Activated CD8-positive, alpha-beta memory T cell treated with anti-CD3 and anti-CD28 coated beads for 4 hours (primary cell): ENCODE measurements around the gene UPF2.
"Not testable (repeated sequence)": the region's sequence is repeated elsewhere in the genome, so short reads cannot be mapped to it uniquely, and the experiment has no call there.

ENCODE experiments used
- DNase-seq, 2 donors: peaks; one replicate each; pipeline ENCODE4 v3.0.0-alpha.2; 2020; ENCODE audit warnings: low read depth in 2 of 2

UPF2 gene

DNA sequence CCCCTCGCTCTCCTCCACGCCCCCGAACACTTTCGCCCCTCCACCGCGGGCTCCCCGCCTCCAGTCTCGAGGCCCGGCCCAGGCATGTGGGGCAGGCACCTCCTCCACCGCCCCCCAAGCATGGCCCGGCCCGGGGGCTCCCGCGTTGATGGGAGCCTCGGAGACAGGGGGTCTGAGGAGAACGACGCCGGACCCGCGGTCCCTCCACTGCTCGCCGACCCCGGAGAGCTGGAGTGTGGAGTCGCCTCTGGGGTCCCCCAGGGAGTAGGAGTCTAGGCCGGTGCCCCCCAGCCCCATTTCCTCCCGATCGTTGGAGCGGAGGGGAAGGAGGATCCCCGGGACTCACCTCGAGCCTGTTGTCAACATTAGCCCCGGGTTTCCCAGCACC, 206 bp downstream of the UPF2 start:
- DNase-seq, result peak; percentile 33 to 38

DNA sequence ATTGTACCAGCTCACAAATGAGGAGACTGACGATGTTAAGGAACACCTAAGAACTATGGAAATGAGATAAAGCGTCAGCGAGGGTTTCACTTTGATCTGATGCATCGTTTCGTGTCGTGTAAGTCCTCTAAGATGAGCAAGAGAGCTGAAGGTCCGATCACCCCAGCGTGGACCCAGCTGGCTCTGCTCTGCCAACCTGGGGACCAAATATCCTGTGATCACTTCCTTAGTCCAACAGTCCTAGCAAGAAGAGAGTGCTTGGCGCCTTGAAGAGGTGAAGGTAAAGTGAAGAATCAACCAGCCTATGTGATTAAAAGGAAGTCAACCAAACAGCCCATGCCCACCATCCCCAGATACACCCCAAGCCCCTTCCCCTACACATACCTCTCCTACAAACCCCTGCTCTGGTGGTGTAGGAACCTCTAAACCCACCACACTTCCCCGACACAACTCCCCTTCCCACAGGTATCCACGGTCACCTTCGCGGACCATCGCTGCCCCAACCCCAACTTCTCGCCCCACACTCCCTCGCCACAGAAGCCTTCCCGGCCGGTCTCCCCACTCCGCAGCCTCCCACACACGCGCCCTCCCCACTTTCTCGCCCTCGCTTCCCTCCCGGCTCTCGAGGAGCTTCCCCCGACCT, 722 bp downstream of the UPF2 start:
- DNase-seq, result peak in 1 of 2 donors; percentile 12

DNA sequence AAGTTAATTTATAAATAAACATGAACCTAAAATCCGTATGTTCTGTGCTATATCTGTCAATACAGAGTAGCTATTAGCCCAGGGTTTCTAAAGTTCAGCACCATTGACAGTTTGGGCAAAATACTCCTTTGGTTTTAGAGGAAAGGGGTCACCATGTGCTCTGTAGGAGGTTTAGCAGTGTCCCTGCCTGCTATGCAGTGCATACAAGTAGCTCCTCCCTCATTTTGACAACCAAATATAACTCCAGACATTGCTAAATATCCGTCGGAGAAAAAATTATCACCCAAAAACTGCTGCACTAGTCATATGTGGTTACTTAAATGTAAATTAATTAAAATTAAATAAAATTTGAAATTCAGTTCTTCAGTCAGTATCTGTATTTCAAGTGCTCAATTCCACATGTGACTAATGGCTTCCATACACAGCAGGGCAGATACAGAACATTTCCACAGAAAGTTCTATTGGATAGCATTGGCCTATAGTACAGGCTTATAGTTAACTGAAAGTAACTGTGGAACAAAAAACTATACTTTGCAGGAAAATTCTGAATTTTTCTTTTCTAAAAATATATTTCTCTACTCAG, 6.4 kb downstream of the UPF2 start:
- DNase-seq, result no peak

DNA sequence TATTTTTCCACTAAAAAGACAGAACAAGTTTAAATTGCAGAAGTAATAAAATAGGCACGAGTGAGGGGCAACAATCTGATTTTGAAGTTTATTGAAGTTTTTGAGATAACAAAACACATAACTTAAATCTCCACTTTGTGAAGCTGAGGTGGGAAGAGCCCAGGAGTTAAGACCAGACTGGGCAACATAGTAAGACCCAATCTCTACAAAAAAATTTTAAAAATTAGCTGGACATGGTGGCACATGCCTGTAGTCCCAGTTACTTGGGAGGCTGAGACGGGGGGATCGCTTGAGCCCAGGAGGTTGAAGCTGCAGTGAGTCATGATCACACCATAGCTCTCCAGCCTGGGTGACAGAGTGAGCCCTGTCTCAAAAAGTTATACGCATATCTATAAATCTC, 11.2 kb downstream of the UPF2 start:
- no peak for DNase-seq

DNA sequence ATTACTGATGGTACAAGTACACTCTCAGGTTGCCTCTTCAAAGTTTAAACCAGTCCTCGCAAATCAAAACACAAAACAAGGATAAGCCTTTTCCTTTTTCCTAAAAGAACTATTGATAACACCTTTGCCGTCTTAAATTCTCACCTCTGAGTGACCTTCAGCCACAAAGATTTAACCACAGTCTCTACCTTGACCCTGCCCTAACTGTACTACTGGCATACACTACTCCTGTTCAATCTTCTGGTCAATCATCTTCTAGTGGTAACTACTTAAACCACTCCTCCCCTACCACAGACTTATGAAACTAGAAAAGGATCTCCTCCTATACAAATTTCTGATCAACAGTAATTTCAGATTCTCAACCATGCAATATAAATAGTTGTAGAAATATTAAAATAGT, 15.1 kb downstream of the UPF2 start:
- no peak for DNase-seq

DNA sequence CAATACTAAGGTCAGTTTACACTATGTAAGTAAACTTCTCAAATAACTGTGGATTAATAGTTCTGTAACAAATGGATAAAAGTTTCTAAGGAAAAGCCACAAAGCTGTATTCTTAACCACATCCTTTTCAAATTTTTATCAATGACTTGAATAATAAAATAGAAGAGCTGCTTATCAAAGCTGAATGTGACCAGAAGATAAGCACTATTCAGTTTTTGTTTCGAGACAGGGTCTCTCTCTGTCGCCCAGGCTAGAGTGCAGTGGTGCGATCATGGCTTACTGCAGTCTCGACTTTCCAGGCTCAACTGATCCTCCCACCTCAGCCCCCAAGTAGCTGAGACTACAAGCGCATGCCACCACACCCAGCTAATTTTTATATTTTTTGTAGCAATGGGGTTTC, 17.0 kb downstream of the UPF2 start:
- DNase-seq, result no peak

DNA sequence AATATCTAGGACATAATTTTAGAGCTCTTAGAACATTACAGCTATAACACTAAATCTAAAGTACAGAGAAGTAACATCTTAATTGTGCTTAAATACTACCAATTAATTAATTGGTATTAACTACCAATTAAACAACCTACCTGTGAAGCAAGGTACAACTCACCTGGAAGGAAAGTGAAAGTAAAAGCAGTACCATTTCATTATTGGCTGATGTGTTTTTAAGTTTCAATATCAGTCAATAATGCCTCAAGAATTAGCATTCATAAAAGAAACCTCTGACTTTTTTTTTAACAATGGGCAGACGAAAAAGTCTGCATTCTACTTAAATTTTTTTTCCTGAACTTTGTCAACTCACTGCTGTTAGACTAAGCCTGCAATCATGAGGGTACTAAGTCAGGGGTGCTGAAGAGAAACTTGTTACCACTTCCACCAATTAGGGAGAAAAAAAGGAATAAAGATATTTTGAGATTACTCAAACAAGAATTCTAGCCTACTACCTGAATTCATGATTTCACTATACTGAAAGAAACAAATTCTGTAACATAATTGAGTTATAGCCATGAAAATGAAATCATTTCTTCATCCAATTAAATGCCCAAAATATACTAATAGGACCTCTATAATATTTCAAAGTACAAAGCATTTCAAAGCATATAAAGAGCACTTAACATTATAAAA, 19.9 kb downstream of the UPF2 start:
- no peak for DNase-seq

DNA sequence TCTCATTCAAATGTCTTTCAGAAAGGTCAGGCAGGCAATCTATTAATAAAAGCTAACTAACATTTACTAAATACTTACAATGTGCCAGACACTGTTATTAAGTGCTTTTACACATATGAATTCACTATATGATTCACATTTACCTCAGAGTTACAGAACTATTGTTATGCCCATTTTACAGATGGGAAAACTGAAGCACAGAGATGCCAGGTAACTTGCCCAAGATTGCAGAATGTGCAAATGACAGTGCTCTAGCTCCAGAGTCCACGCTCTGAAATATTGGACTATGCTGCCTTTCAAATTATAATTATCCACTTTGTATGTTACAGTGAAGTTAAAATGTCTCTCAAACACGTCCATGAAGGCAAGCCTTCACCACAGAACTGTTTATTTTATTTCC, 22.0 kb downstream of the UPF2 start:
- no peak for DNase-seq

DNA sequence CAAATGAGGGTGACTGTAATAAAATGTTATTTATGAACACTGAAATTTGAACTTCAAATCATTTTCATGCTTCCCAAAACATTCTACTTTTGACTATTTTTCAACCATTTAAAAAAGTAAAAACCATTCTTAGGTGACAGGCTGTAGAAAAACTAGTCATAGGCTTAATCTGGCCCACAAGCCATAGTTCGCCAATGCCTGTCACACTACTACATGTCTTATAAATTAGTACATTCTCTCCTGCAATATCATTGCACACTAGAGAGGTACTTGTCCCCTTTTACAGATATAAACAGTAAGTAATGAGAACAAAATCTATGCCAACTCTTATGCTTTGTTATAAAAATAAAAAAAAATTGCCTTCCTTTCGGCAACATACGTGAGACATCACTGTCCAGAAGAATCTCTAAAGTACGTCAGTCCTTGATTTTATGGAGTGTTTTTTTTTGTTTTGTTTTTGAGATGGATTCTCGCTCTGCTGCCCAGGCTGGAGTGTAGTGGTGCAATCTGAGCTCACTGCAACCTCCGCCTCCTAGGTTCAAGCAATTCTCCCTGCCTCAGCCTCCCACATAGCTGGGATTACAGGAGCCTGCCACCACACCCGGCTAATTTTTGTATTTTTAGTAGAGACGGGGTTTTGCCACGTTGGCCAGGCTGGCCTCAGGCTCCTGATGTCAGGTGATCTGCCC, 23.2 kb downstream of the UPF2 start:
- no peak for DNase-seq

DNA sequence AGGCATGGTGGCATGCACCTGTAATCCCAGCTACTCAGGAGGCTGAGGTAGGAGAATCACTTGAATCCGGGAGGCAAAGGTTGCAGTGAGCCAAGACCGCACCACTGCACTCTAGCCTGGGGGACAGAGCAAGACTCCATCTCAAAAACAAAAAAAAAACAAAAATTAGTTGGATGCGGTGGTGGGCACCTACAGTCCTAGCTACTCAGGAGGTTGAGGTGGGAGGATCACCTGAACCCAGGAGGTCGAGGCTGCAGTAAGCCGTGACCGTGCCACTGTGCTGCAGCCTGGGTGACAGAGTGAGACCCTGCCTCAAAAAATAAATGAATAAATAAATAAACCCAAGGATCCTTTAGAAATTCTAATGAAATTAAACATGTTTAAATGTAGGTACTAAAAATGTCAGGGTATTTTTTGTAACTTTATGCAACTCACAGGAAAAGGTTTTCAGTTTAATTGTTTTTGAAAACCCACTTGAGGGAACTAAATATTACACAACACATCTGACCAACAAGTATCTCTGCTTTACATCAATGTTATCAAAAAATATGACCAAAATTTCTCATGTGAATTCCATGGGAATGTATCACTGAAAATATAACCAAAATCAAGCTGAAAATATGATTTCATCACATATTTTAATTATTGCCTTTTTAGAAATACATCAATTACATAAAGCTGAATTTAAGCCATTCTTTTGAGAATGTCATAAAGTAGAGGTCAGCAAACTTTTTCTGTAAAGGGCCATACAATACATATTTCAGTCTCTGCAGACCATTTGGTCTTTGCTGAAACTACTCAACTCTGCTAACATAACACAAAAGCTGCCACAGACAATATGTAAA, 23.9 kb downstream of the UPF2 start:
- no peak for DNase-seq

DNA sequence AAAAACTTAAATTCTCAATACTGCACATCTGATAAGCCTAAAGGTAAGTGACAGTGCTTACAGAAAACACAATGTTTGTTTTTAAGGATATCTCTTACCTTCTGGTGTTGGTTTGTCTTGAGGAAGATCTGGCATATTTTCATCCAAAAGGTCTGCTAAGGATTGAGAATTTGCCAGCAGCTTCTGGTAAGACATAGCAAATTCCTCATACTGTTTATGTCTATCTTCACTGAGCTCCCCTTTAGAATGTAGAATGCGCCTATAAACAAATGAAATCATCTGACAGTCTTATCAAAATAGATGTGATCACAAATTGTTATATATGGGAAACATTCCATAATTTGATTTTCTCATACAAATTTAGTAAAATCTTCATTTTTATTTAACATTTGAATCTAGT, 28.7 kb downstream of the UPF2 start:
- no peak for DNase-seq

DNA sequence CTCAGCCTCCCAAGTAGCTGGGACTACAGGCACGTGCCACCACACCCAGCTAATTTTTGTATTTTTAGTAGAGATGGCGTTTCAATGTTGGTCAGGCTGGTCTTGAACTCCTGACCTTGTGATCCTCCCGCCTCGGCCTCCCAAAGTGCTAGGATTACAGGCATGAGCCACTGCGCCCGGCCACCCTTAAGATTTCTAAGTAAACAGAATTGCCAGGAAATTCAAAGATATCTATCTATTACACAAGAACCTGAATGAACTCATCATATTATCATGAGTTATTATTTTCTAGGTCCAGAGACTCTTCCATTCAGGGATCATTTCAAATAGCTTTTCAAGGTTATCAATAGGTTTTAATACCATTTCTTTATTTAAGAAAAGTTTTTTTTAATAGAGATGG, 29.2 kb downstream of the UPF2 start:
- DNase-seq, result not testable (repeated sequence)

DNA sequence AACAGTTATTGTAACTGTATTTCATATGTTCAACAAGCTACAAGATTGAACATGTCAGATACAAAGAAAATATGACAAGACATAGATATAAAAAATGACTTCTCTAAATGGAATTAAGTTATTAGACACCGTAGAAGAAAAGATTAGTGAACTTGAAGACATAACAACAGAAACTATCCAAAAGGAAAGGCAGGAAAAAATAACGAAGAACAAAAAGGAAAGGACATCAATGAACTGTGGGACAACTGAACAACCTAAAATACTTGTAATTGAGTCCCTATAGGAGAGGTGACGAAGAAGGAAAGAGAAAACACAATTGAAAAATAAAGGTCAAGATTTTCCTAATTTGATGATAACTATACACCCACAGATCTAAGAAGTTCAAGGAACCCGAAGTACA, 32.3 kb downstream of the UPF2 start:
- DNase-seq, result no peak

DNA sequence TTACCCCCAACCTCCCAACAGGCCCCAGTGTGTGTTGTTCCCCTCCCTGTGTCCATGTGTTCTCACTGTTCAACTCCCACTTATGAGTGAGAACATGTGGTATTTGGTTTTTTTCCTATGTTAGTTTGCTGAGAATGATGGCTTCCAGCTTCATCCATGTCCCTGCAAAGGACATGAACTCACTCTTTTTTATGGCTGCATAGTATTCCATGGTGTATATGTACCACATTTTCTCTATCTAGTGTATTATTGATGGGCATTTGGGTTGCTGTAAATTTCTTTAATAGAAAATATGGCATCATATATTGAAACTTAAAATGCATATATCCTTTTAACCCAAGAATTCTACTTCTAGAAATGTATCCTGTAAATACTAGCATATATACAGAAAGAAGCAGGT, 33.8 kb downstream of the UPF2 start:
- DNase-seq, result not testable (repeated sequence)

DNA sequence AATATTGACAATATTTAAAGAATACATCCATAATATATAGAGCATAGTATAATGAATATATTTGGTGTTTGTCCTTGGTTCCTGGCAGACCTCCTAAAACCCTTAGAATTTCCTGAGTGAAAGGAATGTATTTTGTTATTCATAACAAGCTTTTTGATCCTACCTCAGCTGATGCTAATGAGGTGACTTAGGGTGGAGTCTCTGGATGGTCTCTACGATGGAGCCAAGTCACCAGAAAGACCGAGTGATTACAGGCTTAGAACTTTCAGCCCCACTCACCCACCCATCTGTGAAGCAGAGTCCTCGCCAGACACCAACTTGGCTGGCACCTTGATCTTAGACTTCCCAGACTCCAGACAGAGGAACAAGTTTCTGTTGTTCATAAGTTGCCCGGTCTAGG, 35.9 kb downstream of the UPF2 start:
- no peak for DNase-seq

DNA sequence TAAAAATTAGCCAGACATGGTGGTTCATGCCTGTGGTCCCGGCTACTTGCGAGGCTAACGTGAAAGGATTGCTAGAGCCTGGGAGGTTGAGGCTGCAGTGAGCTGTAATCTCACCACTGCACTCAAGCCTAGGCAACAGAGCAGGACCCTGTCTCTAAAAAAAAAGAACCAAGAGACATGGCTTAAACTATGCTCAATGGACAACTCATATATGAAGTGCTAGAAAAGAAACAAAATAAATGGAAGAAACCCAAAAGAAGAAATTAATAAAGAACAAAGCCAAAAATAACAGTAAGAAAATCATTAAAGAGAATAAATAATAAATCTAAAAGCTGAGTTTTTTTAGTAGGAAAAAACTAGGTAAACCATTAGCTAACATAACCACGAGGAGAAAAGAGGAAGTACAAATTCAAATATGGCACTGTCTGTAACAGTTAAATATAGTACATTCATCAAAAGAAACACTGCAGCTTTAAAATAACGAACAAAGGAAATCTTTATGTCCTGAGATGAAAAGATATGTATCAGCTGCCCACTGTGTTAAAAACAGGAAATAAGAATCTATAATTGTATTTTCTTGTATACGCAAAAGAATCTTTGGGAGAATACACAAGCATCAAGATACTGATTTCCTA, 48.7 kb downstream of the UPF2 start:
- DNase-seq, result no peak

DNA sequence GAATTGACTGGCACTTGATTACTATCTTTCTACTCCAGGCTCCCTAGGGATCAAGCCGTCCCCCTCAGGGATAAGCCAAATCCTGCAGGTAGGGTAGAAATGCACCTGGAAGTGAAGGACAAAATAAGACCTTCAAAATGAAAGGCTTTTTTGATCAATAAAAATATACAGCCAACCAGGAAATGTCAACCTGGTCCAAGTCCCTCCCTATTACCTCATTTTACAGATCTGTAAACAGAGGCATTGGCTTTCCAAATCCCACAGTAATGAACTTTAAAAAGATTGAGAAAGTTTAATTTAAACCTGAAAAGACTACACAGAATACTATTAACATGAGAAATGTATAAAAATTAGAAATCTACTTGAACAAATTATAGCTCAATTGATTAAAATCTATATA, 53.7 kb downstream of the UPF2 start:
- no peak for DNase-seq

DNA sequence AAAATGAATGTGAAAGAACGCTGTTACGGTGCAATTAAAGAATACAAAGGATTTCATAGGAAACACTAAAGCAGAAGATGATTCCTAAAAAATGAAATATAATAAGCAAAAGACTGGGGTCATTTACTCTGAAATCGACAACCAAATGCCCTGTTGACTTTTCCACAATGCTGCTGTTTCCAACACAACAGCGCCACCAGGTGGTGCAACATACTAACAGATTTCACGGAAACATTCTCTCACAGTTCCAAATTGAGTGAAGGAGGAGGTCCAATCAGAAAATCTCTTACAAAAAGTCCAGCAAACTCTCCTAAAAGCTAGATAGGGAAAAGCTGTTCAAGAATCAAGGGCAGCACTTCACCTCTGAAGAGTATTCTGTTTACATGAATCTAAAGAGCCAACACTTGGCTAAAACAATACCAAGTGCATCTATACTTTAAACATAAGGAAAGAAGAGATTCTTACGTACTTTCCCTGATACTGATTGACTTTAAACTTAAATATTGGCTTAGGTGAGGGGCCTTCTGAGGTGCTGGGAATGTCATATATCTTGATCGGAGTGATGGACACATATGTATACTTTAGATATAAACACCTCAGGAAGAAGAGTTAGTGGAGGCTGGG, 55.9 kb downstream of the UPF2 start:
- peak; percentile 38 to 39 for DNase-seq

DNA sequence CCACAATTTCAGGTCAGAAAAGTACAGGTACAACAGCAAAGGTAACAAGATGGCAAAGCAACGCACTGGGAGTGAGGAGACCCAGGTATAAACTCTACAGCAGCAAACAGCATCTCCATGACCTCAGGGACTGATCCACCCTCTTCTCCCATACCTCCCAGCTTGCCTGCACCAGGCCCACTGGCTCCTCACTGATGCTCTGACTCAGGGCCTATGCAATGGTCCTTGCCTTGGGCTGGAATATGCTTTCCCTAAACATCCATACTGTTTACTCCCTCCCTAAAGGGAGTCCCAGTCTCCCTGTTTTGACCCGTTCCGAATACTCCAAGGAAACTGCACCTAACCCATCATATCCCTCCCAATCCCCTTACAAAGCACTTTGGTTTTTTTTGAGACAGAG, 60.4 kb downstream of the UPF2 start:
- no peak for DNase-seq

DNA sequence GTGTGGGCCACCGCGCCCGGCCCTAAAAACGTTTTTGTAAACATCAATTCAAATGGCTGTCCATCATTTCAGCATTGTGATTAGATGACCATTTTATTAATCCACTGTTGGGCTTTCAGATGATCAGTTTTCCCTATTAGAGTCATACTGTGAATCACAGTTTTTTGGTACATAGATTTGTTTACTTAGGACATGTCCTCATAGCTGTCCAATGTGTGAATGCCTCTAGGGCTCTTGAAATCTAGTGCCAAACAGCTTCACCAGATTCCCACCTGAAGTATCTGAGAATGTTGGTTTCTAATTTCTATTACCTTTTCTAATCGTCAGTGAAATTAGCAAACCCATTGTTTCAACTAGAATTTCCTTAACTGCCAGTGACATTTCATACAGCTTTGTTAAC, 66.8 kb downstream of the UPF2 start:
- no peak for DNase-seq

DNA sequence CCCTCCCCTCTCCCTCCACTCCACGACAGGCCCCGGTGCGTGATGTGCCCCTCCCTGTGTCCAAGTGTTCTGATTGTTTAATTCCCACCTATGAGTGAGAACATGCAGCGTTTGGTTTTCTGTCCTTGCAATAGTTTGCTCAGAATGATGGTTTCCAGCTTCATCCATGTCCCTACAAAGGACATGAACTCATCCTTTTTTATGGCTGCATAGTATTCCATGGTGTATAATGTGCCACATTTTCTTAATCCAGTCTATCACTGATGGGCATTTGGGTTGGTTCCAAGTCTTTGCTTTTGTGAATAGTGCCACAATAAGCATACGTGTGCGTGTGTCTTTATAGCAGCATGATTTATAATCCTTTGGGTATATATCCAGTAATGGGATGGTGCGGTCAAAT, 70.1 kb downstream of the UPF2 start:
- not testable (repeated sequence) for DNase-seq
